HTR-8/SVneo (cell line): ENCODE results near the gene TOX3.

Experiments used
- DNase-seq: peaks from one replicate; pipeline ENCODE4 v3.0.0; 2011; ENCODE audit warnings: low spot score, mixed read lengths; ENCODE audit not compliant: insufficient read length
- FAIRE-seq: peaks from 2 replicates; lab custom pipeline; 2011; peaks lifted over from hg19 to GRCh38; lab: Jason Lieb, UNC

TOX3 gene

DNA sequence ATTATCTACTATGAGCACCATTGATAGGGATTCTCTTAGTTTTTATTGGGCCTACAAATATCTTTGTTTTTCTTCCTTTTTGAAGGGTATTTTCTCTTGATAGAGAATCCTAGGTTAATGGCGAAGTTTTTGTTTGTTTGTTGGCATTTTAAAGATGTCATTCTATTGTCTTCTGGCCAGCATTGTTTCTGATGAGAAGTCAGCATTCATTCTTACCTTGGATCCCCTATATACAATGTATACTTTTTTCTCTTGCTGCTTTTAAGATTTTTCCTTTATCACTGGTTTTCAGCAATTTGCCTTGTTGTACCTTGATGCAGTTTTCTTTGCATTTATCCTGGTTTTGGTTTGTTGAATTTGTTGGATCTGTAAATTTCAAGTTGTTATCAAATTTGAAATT, 130.1 kb downstream of the TOX3 start:
- FAIRE-seq (no peak), DNase-seq (no peak)

DNA sequence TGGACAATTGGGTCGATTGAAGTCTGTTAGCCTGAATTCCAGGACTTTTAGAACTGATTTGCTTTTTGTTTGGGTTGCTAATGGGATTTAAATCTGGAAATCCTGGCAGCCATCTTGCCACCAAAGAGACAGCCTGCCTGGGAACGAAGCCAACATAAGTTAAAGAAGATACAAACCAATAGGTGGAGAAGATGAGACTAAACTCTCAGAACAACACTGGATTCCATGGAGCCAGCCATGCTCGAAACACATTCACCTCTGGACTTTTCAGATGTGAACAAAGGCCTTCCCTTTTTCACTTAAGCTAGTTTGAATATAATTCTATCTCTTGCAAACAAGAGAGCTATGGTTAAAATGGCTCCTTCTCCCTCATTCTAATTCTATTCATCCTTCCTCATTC, 135.9 kb downstream of the TOX3 start:
- no peak for DNase-seq
- FAIRE-seq: no peak

DNA sequence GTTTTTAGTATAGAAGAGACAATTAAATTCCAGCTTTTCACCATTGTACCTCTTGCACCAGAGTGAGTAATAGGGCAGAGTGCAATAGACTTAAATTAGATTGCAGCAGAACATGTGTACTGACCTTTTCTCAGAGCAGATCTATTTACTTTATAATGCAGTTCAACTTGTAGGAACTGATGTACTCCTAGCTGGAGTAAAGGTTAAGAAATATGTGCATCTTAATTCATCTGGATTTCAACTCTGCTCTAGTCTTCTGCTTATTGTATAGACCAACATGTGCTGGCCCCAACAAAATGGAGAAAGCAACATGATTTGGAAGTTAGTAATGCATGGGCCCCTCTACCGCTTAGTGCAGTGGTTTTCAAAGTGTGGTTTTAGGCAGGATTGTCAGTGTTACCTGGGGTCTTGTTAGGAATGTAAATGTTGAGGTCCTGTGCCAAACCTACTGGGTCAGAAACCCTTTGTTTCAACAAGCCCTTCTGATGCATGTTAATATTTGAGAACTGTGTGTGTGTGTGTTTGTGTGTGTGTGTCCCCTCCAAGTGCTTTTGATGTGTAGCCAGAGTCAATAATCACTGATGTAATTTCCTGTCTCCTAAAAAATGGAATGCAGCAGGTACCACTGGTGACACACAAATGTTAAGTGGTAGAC, 138.6 kb downstream of the TOX3 start:
- DNase-seq: no peak
- FAIRE-seq: no peak

DNA sequence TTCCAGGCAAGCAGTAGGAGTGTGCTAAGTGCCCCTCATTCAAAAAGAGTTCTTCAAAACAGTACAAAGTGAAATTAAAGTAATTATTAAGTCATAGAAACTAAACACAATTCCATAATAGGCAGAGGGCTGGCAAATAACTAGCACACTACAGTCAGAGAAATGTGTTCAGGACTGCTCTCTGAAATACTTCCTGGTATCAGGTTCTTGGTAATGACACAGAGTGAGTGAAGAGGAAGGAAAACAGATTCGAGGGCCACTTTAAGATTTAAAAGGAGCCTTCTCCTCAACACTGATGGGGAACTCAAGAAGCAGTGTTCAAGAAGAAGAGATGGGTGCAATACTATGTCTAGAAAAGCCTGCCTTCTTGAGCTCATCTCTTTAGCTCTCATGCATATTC, 139.2 kb downstream of the TOX3 start:
- no peak for FAIRE-seq

DNA sequence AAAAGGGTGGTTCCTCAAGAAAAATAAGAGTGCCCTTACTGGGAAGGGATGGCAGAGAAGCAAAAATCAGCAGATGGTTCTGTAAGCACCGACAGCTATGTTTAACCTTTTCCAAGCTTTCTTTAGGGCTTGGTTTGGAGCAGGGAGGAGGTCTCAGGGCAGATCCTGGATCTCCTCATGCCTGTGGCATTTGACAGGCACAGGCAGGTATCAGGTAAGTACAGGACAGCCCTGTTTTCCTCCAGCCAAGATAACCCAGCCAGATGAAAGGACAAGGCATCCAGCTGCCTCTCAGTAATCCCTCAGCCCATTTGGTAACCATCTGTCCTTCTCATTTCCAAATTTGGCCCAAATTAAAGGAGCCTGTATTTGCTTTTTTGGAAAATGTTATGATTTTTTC, 141.5 kb downstream of the TOX3 start:
- FAIRE-seq: no peak

More for the DNA sequence above, 139.2 kb downstream of the TOX3 start:
- no peak for DNase-seq

DNA sequence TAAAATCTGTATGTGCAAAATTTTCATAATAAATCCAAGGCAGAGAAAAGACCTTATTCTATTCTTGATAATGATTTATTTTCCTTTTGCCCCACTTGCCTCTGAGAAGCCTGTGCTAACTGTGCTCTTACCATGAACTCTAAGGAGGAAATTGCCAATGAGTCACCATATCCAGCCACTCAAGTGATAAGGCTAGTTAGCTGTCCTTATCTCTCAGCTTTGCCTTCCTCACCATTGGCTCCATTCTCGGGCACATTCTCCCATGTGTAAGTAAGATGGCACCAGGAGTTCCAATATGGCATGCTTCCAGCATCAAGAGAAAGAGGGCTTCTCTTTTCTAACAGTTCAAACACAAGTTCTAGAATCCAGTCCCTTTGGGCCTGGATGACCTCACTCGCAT, 142.4 kb downstream of the TOX3 start:
- FAIRE-seq (no peak), DNase-seq (no peak)

More for the DNA sequence above, 141.5 kb downstream of the TOX3 start:
- no peak for DNase-seq

GRCh38 chr16:52399116-52399515, 147.8 kb downstream of the TOX3 start:
- no peak for FAIRE-seq
- DNase-seq: no peak

- DNase-seq: no peak
- FAIRE-seq: no peak
Observed at GRCh38 chr16:52398491-52398960, 148.4 kb downstream of the TOX3 start.

DNA sequence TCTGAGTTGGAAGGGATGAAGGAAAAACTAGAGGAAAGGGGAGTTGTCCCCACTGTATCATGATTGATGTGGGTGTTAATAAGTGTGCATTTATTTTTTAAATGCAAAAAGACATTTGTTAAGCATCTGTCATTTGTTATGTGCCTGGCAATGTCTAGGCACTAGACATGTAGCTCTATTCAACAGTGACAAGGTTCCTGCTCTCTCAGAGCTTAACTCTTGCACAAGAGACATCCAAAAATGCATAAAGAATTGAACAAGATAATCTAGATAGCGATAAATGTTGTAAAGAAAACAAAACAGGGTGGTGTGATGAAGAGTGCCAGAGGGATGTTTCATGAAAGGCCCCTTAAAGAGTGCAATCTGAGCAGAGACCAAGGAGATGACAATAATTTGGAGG, 148.9 kb downstream of the TOX3 start:
- no peak for FAIRE-seq

DNA sequence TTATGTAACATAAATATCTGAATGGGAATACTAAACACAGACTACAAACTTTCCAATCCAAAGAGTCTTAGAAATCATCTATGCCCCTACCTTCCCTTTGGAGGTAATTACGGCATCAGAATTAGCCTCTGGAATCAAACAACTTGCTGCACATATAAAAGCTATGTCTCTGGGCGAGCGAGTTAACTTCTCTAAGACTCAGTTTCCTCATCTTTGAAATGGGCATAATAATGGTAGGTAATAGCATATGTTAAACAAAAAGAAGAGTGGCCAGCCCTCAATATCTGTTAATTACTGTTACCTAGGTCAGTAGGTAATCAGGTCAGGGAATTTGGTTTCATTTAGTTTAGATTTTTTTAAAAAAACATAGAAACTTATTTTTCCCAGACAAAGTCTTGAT, 153.5 kb downstream of the TOX3 start:
- no peak for FAIRE-seq
- DNase-seq: no peak

More for the DNA sequence above, 148.9 kb downstream of the TOX3 start:
- no peak for DNase-seq

DNA sequence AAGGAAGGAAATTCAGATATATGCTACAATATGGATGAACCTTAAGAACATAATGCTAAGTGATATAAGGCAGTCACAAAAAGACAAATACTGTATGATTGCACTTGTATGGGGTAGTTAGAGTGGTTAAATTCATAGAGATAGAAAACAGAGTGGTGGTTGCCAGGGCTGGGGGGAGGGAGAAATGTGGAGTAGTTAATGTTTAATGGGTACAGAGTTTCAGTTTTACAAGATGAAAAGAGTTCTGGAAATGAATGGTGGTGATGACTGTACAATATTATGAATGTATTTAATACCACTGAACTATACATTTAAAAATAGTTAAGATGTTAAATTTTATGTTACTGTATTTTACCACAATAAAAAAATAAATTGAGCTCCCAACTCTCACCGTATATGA, 157.9 kb downstream of the TOX3 start:
- DNase-seq (no peak), FAIRE-seq (no peak)
